Ishikawa (cell line): Measurements from ENCODE around the gene NHSL1.

Source experiments
- CEBPB ChIP-seq: IDR thresholded peaks from 2 replicates; pipeline ENCODE4 v1.6.1; 2012
- CREB1 ChIP-seq: IDR thresholded peaks from 2 replicates; pipeline ENCODE4 v1.6.1; 2012; ENCODE audit warnings: low read depth
- EGR1 ChIP-seq: IDR thresholded peaks from 2 replicates; pipeline ENCODE4 v1.6.1; 2012
- EP300 ChIP-seq: IDR thresholded peaks from 2 replicates; pipeline ENCODE4 v1.6.1; 2012; ENCODE audit warnings: borderline replicate concordance
- FOXM1 ChIP-seq: IDR thresholded peaks from 2 replicates; pipeline ENCODE4 v1.6.1; 2012; ENCODE audit warnings: low read depth, borderline replicate concordance
- MAX ChIP-seq: IDR thresholded peaks from 2 replicates; pipeline ENCODE4 v1.6.1; 2012
- NFIC ChIP-seq: IDR thresholded peaks from 2 replicates; pipeline ENCODE4 v1.6.1; 2012
- RAD21 ChIP-seq: IDR thresholded peaks from 2 replicates; pipeline ENCODE4 v1.6.1; 2012; ENCODE audit warnings: low read depth
- TAF1 ChIP-seq: IDR thresholded peaks from 2 replicates; pipeline ENCODE4 v1.6.1; 2012; ENCODE audit warnings: low read depth, mild to moderate bottlenecking
- TCF12 ChIP-seq: IDR thresholded peaks from 2 replicates; pipeline ENCODE4 v1.6.1; 2012; ENCODE audit warnings: low read depth
- TEAD4 ChIP-seq: IDR thresholded peaks from 2 replicates; pipeline ENCODE4 v1.6.1; 2012
- YY1 ChIP-seq: IDR thresholded peaks from 2 replicates; pipeline ENCODE4 v1.6.1; 2012; ENCODE audit warnings: low read depth
- ZBTB7A ChIP-seq: IDR thresholded peaks from 2 replicates; pipeline ENCODE4 v1.6.1; 2012; ENCODE audit warnings: low read depth
- TF ChIP-seq, protein P1 (sequence below): IDR thresholded peaks from 2 replicates; pipeline ENCODE4 v1.6.1; 2012; ENCODE audit warnings: low read depth, mild to moderate bottlenecking
- TF ChIP-seq, protein P2 (sequence below): IDR thresholded peaks from 2 replicates; pipeline ENCODE4 v1.6.1; 2012

The NHSL1 gene

DNA sequence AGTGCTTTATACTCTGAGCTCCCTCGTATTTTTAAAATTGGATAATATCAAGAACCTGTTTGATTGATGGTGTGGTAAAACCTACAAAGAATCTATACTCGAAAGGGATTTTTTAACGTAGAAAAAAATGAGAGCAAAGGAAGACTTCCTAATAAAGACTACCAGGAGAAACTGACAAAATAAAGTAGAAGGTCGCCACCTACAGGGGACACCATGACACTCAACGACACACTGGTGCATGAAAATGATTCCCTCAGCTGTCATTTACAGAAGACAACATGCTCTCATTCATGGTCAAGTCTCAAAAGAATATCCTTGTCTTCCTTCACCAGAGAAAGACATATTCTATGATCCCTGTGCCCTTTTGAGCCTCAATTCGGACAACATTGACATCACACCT is 10.1 kb upstream of the NHSL1 start:
- peak; percentile 69 for TF ChIP-seq RAD21
- no peak for TF ChIP-seq EGR1

GRCh38 chr6:138508676-138508988 is 9.3 kb upstream of the NHSL1 start:
- TF ChIP-seq, protein P1, sequence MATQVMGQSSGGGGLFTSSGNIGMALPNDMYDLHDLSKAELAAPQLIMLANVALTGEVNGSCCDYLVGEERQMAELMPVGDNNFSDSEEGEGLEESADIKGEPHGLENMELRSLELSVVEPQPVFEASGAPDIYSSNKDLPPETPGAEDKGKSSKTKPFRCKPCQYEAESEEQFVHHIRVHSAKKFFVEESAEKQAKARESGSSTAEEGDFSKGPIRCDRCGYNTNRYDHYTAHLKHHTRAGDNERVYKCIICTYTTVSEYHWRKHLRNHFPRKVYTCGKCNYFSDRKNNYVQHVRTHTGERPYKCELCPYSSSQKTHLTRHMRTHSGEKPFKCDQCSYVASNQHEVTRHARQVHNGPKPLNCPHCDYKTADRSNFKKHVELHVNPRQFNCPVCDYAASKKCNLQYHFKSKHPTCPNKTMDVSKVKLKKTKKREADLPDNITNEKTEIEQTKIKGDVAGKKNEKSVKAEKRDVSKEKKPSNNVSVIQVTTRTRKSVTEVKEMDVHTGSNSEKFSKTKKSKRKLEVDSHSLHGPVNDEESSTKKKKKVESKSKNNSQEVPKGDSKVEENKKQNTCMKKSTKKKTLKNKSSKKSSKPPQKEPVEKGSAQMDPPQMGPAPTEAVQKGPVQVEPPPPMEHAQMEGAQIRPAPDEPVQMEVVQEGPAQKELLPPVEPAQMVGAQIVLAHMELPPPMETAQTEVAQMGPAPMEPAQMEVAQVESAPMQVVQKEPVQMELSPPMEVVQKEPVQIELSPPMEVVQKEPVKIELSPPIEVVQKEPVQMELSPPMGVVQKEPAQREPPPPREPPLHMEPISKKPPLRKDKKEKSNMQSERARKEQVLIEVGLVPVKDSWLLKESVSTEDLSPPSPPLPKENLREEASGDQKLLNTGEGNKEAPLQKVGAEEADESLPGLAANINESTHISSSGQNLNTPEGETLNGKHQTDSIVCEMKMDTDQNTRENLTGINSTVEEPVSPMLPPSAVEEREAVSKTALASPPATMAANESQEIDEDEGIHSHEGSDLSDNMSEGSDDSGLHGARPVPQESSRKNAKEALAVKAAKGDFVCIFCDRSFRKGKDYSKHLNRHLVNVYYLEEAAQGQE = no peak
- TF ChIP-seq, protein P2, sequence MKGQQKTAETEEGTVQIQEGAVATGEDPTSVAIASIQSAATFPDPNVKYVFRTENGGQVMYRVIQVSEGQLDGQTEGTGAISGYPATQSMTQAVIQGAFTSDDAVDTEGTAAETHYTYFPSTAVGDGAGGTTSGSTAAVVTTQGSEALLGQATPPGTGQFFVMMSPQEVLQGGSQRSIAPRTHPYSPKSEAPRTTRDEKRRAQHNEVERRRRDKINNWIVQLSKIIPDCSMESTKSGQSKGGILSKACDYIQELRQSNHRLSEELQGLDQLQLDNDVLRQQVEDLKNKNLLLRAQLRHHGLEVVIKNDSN = no peak
- TF ChIP-seq RAD21 (no peak), NFIC (no peak), CEBPB (no peak), TAF1 (no peak), CREB1 (no peak), EP300 (no peak), ZBTB7A (no peak), FOXM1 (no peak), TEAD4 (no peak), EGR1 (no peak), MAX (no peak), YY1 (no peak), TCF12 (no peak)

DNA sequence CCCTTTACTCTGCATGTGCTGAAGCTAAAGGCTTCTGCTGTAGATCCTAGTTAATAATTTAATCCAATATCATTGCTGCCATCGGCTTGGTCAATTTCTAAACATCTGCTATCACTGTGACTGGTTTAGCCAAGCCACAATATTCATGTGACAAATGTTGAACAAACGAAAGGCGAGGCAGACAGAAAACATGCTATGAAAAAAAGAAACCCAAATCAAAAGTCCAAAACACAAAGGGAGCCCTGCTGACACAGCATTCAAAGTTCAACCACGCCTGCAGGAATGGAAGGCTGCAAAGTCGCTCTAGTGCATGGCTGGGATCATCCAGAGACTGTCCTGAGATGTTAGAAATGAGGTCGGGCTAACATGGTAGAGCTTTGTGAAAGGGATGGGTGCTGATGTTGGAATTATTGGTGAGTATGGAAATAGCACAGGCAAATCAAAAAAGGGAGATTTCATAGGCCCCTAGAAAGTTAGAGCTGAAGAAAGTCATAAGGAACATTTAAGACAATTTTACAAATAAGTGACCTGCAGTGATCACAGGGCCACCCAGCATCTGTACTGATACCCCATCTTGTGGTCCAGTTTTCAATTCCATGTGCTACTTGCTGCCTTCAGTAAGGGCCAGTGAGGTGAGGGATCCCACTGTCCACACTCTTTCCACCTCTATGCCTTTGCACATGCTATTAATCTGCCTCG is 8.8 kb upstream of the NHSL1 start:
- no peak for TF ChIP-seq FOXM1
- TF ChIP-seq, protein P2 = no peak
- no peak for TF ChIP-seq CREB1
- TF ChIP-seq ZBTB7A = no peak
- no peak for TF ChIP-seq EGR1
- no peak for TF ChIP-seq MAX

GRCh38 chr6:138504764-138505689 is 5.7 kb upstream of the NHSL1 start:
- TF ChIP-seq YY1 (no peak), NFIC (no peak), CREB1 (no peak), EP300 (no peak), TEAD4 (no peak), ZBTB7A (no peak), FOXM1 (no peak), CEBPB (no peak), TCF12 (no peak), RAD21 (no peak), EGR1 (no peak), TAF1 (no peak)
- TF ChIP-seq, protein P2 = no peak
- TF ChIP-seq, protein P1 = no peak

- TF ChIP-seq CREB1 (no peak), EGR1 (no peak), EP300 (no peak), MAX (no peak), TAF1 (no peak), TCF12 (no peak), ZBTB7A (no peak), NFIC (no peak), RAD21 (no peak), YY1 (no peak)
- TF ChIP-seq, protein P2 = no peak
Observed at GRCh38 chr6:138503881-138504680, 4.8 kb upstream of the NHSL1 start.
